Measurements from ENCODE around the gene SVEP1.

GRCh38 chr9:110541950-110542349 is 37.6 kb downstream of the SVEP1 start:
- TF ChIP-seq ZNF384 (IDR thresholded peaks at IDR 0.05) = no peak
- no peak for TF ChIP-seq BHLHE40 (IDR thresholded peaks at IDR 0.05; ENCODE audit: borderline replicate concordance)
- TF ChIP-seq ELF4 (IDR thresholded peaks at IDR 0.05) = no peak
- TF ChIP-seq FOXA1 (IDR thresholded peaks at IDR 0.05) = no peak
- TF ChIP-seq TARDBP (IDR thresholded peaks at IDR 0.05) = no peak
- no peak for TF ChIP-seq LEF1 (IDR thresholded peaks at IDR 0.05; ENCODE audit: borderline replicate concordance)
- no peak for TF ChIP-seq NFRKB (IDR thresholded peaks at IDR 0.05)
- TF ChIP-seq, protein P1, sequence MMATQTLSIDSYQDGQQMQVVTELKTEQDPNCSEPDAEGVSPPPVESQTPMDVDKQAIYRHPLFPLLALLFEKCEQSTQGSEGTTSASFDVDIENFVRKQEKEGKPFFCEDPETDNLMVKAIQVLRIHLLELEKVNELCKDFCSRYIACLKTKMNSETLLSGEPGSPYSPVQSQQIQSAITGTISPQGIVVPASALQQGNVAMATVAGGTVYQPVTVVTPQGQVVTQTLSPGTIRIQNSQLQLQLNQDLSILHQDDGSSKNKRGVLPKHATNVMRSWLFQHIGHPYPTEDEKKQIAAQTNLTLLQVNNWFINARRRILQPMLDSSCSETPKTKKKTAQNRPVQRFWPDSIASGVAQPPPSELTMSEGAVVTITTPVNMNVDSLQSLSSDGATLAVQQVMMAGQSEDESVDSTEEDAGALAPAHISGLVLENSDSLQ (IDR thresholded peaks at IDR 0.05) = no peak
- TF ChIP-seq FOXK2 (IDR thresholded peaks at IDR 0.05) = no peak

Measured in HEK293T (cell line).